ENCODE data around the gene BAHD1. TPM values are rescaled to one million over a fixed set of nuclear protein-coding genes. Genes with fewer than 3 reads are reported as not detected.
A peak's percentile ranks its signal among the peaks of the same experiment; 100 is the strongest.

Gene BAHD1
- polyA plus RNA-seq, 1 donor: 24.8 TPM

GRCh38 chr15:40469776-40470390 is 29.1 kb downstream of the BAHD1 start:
- no peak for DNase-seq

DNA sequence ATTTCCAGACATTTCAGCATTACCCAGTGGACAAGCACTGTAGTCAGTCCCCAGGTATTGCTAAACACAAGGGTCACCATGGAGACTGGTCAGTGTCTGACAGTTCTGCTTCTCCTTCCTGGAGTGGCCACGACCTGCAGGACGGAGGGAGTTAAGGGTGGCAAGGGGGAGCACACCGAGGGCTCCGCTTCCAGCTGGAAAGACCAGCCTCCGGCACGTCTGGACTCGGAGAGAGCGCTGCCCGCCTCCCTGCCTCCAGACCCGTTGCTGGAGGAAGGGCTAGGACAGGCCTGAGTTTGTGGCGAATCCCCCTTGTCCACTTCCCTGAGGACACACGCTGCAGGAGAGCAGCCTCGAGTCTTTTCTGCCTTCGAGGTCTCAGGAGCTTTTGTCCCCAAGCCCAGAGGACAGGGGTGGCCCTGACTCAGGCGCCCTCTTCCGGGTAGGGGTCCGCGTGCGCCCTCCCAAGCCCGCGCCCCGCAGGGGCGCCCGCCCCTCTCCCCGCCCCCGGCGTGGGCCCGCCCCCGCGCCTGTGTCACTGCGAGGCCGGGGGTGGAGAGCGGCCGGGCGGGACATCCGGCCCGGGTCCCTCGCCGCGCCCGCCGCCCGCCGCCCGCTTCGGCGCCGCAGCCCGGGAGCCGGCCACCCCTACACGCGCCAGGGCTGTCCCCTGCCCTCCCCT is 29.8 kb downstream of the BAHD1 start, which contains the start of gene CHST14:
Gene CHST14, plus strand, starts transcription at position 562 of the 682 bp plus-strand sequence. CDS start 230 bp downstream, outside the sequence.
- DNase-seq: peak; percentile 72

GRCh38 chr15:40471105-40471807 is 30.5 kb downstream of the BAHD1 start:
- peak; percentile 54 for DNase-seq

DNA sequence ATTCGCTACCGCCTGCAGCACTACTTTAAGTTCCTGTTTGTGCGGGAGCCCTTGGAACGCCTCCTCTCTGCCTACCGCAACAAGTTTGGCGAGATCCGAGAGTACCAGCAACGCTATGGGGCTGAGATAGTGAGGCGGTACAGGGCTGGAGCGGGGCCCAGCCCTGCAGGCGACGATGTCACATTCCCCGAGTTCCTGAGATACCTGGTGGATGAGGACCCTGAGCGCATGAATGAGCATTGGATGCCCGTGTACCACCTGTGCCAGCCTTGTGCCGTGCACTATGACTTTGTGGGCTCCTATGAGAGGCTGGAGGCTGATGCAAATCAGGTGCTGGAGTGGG is 31.0 kb downstream of the BAHD1 start:
- no peak for DNase-seq

DNA sequence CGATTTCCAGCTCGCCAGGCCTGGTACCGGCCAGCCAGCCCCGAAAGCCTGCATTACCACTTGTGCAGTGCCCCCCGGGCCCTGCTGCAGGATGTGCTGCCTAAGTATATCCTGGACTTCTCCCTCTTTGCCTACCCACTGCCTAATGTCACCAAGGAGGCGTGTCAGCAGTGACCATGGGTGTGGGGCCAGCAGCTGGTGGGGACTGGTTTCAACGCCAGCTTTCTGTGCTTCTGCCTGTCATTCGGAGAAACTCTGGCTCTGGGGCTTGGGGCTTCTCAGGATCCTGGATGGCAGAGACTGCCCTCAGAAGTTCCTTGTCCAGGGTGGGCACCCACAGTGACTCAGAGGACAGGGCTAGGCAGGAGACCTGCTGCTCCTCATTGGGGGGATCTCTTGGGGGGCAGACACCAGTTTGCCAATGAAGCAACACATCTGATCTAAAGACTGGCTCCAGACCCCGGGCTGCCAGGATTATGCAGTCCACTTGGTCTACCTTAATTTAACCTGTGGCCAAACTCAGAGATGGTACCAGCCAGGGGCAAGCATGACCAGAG is 31.5 kb downstream of the BAHD1 start:
- DNase-seq: no peak

GRCh38 chr15:40474581-40474980 is 33.8 kb downstream of the BAHD1 start:
- DNase-seq: no peak

GRCh38 chr15:40477642-40478327 is 37.0 kb downstream of the BAHD1 start:
- no peak for DNase-seq

DNA sequence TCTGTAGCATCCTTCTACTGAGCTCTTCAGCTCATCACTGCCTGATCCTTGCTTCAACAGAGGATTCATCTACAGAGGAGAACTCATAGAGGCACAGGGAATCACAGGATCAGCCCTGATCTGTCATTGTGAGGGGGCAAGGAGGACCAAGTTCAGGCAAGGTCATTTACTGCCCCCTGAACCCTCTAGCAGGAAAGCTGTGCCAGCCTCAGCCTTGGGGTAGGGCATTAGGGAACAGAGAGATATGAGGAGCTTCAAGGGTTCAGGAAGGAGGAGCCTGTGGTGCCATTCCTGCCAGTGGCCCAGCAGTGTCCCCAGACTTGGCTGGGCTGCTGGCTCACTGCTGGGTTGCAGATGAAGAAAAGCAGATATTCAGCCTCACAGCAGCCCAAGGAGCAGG is 38.3 kb downstream of the BAHD1 start:
- DNase-seq: no peak

DNA sequence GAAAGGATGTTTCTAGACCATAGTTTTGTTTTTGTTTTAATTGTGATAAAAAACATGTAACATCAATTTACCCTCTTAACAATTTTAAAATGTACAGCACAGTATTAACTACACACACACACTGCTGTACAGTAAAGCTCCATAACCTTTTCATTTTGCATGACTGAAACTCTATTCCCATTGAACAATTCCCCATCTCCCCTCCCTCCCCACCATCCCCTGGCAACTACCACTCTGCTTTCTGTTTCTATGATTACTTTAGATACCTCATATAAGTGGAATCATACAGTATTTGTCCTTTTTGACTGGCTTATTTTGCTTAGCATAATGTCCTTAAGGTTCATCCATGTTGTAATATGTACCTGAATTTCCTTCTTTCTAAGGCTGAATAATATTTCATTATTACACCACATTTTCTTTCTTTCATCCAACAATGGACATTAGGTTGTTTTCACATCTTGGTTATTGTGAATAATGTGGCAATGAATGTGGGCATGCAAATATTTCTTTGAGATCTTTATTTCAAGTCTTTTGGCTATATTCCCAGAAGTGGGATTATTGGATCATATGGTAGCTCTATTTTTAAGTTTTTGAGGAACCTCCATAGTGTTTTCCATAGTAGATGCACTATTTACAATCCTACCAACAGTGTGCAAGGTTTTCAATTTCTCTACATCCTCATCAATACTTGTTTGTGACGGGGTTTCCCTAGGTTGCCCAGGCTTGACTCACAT is 40.8 kb downstream of the BAHD1 start:
- no peak for DNase-seq

GRCh38 chr15:40483919-40484318 is 43.2 kb downstream of the BAHD1 start:
- no peak for DNase-seq

- DNase-seq: no peak
These were observed 45.5 kb downstream of the BAHD1 start for GRCh38 chr15:40486066-40486770.

DNA sequence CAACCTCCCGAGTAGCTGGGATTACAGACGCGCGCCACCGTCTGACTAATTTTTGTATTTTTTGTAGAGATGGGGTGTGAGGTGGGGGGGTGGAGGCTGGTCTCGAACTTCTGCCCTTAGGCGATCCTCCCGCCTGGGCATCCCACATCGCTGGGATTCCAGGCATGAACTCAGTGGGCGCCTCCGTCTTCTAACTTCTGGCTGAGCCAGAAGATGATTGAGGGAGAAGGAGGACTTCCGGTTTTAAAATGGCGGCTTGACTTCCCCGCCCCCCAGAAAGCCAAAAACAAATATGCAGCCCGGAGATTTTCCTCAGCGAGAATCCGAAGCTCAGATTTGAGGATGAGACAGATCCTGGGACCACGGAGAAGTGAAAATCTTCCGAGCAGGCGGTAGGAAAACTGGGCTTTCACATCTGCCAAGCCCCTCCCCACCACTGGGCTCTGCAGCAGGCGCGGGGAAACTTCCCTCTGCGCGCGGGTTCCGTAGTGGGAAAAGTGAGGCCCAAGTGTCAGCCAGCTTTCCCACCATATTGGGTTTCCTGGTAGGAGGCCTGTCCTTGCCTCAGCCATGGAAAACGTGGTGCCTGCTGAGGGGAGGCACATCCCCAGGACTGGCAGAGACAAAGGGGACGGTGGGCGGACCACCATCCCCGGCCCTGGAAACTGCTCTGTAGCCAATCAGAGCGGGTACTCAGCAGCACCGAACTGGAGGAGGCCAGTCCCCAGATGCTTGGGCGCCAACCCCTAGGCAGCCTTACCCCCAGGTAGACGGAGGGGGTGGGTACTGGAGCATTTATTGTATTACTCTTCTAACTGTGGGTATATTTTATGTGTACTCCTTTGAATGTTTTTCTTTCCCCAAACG is 47.3 kb downstream of the BAHD1 start:
- no peak for DNase-seq

DNA sequence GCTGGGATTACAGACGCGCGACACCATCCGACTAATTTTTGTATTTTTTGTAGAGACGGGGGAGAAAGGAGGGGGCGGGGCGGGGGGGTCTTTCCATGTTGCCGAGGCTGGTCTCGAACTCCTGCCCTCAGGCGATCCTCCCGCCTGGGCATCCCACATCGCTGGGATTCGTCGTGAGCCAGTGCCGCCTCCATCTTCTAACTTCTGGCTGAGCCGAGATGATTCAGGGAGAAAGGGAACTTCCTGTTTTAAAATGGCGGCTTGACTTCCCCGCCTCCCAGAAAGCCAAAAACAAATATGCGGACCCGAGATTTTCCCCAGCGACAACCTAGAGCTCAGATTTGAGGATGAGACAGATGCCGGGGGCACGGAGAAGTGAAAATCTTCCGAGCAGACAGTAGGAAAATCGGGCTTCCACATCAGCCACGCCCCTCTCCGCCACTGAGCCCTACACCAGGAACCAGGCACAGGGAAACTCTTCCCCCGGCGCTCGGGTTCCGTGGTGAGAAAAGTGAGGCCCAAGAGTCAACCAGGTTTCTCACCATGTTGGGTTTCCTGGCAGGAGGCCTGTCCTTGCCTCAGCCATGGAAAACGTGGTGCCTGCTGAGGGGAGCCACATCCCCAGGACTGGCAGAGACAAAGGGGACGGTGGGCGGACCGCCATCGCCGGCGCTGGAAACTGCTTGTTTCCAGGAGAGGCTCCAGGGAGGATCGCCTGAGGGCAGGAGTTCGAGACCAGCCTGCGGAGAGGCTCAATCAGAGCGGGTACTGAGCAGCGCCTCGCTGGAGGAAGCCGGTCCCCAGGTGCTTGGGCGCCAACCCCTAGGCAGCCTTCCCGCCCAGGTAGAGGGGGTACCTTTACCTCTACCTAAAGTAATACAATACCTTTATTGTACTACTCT is 48.8 kb downstream of the BAHD1 start:
- DNase-seq: no peak

DNA sequence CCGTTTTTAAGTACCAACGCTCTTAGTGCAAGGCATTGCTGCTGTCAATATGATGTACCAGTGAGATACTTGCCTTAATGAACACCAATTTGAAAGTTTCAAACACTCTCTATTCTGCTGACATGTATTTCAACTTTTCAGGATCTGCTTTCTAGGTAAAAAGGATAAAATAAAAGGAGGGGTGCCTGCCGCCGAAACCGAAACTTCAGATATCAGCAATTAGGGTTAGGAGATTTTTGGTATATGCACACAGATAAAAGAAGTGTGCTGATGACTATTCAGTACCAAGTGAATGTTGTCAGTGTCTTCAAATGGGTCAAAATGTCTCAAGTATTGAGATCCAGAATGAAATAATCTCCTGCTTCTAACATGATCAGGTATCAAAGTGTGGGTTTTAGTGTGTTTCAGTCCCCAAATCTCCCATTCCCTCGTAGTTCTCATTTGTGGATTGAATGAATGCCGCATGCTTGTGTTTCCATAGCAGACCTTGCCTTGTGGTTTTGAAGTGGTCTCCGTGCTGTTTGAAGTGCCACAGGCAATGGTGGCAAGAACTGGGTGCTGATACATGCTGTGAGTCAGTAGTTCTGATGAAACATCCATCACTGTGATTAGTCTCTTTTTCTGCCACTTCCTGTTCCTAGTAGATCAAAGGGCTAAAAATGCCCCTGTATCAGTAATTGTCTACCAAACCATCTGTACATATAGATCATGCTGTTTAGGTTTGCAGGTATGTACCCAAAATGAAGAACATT is 52.5 kb downstream of the BAHD1 start:
- DNase-seq: no peak

DNA sequence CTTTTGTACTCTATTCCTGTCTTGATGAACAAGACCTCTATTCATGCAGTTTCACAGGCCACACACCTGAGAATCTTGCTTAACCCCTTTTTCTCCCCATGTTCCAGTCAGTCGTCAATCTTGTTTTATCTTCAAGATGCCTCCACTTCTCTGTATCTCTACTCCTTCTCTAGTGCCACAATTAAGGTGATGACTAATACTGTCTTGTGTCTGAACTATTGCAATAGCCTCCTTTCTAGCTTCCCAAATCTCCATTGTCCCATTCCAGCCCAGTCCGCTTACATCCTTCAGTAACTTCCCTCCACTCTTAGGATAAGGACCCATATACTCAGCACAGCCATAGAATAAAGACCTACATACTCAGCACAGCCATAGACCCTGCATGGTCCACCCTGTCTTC is 54.8 kb downstream of the BAHD1 start:
- no peak for DNase-seq

- DNase-seq: no peak
These were observed 57.7 kb downstream of the BAHD1 start for GRCh38 chr15:40498418-40498817.

- no peak for DNase-seq
These were observed 58.1 kb downstream of the BAHD1 start for GRCh38 chr15:40498891-40499290.

GRCh38 chr15:40499931-40500330 is 59.2 kb downstream of the BAHD1 start:
- no peak for DNase-seq

All from hindlimb muscle (tissue), 1 donor.